Subcutaneous abdominal adipose tissue (tissue), 5 donors: ENCODE data around the gene VDR.

Experiments
- H3K27ac ChIP-seq: one replicate; pipeline ENCODE4 v1.7.0; 2013; ENCODE audit warnings: low read depth, mild to moderate bottlenecking, inconsistent platforms, low read length, moderate library complexity
- H3K27me3 ChIP-seq, 5 donors: one replicate each; pipeline ENCODE4 v1.7.0; 2013; ENCODE audit warnings: low read length in 5 of 5, inconsistent platforms in 1 of 5; ENCODE audit not compliant: control insufficient read depth in 5 of 5, insufficient read depth in 4 of 5
- H3K36me3 ChIP-seq, 5 donors: one replicate each; pipeline ENCODE4 v1.7.0; 2013; ENCODE audit warnings: low read length in 5 of 5; ENCODE audit not compliant: control insufficient read depth in 5 of 5, insufficient read depth in 5 of 5
- H3K4me1 ChIP-seq, 5 donors: one replicate each; pipeline ENCODE4 v1.7.0; 2013; ENCODE audit warnings: low read length in 5 of 5, mild to moderate bottlenecking in 3 of 5, moderate library complexity in 1 of 5; ENCODE audit not compliant: control insufficient read depth in 5 of 5, insufficient read depth in 5 of 5
- H3K4me3 ChIP-seq, 5 donors: one replicate each; pipeline ENCODE4 v1.7.0; 2013; ENCODE audit warnings: low read length in 5 of 5, low read depth in 1 of 5
- H3K9ac ChIP-seq, 5 donors: one replicate each; pipeline ENCODE4 v1.7.0; 2013; ENCODE audit warnings: low read length in 5 of 5, mild to moderate bottlenecking in 4 of 5, moderate library complexity in 3 of 5
- H3K9me3 ChIP-seq, 5 donors: one replicate each; pipeline ENCODE4 v1.7.0; 2013; ENCODE audit warnings: low read length in 5 of 5; ENCODE audit not compliant: control insufficient read depth in 5 of 5
- donor health status: healthy.
- donor health status: healthy.
- donor health status: healthy.
- donor health status: healthy.
- donor health status: healthy.

Gene VDR

DNA sequence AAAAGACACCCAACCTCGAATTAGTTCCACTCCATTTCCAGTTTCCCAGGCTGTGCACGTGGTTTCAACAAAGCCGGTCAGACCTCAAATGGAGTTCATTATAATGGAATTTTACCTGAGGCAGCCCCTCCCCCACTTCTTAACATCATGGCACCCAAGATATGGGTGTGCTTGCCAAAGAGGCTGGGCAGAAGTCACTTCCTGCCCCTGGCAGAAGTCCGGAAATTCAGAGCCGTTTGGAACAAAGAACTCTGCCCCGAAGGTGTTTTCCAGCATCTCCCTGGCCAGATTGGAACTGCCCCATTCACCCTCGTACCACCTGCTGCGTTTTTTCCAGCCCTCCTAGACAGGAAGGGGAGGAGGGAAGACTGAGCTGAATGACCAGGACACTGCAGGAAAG is 8.2 kb downstream of the VDR start:
- peaks cover 0 to 20% (median 9%) of the 10 kb centered on the region in 5 donors for H3K27me3 ChIP-seq
- no peak overlapping the region for H3K27ac ChIP-seq
- H3K9me3 ChIP-seq, result no peaks in the 10 kb centered on the region
- no peak overlapping the region for H3K4me3 ChIP-seq
- H3K9ac ChIP-seq, result no peak overlapping the region
- no peaks in the 10 kb centered on the region for H3K36me3 ChIP-seq
- peaks cover 0 to 18% (median 3%) of the 10 kb centered on the region in 5 donors for H3K4me1 ChIP-seq

DNA sequence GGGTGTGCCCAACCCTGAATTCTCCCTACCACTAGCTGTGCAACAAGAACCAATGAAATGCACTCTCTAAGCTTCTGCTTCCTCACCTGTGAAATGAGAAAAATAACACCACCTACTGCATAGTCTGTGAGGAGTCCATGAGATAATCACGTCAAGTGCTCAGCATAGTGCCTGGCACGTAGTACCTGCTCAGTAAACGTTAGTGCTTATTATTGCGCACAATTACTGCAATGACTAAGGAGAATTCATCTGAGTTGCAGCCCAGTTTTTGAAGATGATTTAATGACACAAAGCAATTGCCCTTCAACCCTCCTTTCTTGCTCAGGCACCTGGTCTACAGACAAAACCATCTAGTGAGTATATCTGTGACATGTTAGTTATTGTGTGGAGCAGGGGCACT is 8.8 kb downstream of the VDR start:
- H3K9me3 ChIP-seq, result no peaks in the 10 kb centered on the region
- H3K9ac ChIP-seq, result no peak overlapping the region
- H3K27ac ChIP-seq, result no peak overlapping the region
- H3K36me3 ChIP-seq, result no peaks in the 10 kb centered on the region
- H3K4me1 ChIP-seq, result peaks cover 0 to 15% (median 2%) of the 10 kb centered on the region in 5 donors
- H3K27me3 ChIP-seq, result peaks cover 0 to 14% (median 7%) of the 10 kb centered on the region in 5 donors
- no peak overlapping the region for H3K4me3 ChIP-seq

DNA sequence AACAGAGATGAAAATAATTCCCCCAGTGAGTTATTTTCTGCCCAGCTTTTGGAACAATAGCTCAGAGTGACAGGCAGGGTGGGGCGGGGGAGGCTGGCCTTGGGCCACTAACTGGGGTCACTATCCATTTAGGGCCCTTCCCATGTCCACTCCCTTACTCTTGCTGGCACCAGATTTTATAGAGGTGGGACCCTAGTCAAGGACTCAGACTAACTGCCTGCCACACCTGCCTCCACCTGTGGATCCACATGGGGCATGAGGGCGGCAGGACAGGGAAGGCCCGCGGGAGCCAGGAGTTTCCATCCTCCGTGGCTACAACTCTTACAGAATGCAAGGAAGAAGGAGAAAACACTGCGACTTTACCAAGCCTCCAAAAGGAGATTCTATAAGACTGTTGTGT is 10.1 kb downstream of the VDR start:
- Histone ChIP-seq H3K9me3 (no peaks in the 10 kb centered on the region), H3K36me3 (no peaks in the 10 kb centered on the region), H3K27ac (no peak overlapping the region), H3K4me1 (peaks cover 0 to 8% (median 0%) of the 10 kb centered on the region in 5 donors), H3K27me3 (peaks cover 0 to 4% (median 2%) of the 10 kb centered on the region in 5 donors), H3K4me3 (no peak overlapping the region), H3K9ac (no peak overlapping the region)

GRCh38 chr12:47894068-47894467 is 10.7 kb downstream of the VDR start:
- Histone ChIP-seq H3K27me3 (peaks cover 0 to 3% (median 0%) of the 10 kb centered on the region in 5 donors), H3K4me1 (peaks cover 0 to 10% (median 0%) of the 10 kb centered on the region in 5 donors), H3K4me3 (no peak overlapping the region), H3K9me3 (no peaks in the 10 kb centered on the region), H3K9ac (no peak overlapping the region), H3K36me3 (no peaks in the 10 kb centered on the region), H3K27ac (no peak overlapping the region)

DNA sequence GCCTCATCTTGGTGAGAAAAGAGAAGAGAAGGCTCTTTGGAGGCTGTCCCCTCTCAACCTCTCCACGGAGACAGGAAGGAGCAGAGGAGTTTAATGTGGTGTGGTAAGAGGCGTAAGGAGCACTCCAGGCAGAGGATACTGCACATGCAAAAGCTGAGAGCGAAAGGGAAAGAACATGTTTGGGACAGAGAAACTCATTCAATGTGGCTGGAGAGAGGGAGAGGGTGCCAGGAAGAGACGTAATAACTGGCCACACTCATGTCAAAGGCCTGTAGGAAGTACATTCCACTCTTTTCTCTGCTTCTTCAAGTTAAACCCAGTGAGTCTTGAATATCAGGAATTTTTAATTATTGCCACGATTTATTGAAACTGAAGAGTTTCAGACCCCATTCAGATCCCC is 12.0 kb downstream of the VDR start:
- Histone ChIP-seq H3K4me1 (peaks cover 0 to 10% (median 0%) of the 10 kb centered on the region in 5 donors), H3K27ac (no peak overlapping the region), H3K4me3 (no peak overlapping the region), H3K36me3 (no peaks in the 10 kb centered on the region), H3K9me3 (no peaks in the 10 kb centered on the region), H3K27me3 (peaks cover 0 to 3% (median 0%) of the 10 kb centered on the region in 5 donors), H3K9ac (peak overlapping the region in 1 of 5 donors; percentile 3)

DNA sequence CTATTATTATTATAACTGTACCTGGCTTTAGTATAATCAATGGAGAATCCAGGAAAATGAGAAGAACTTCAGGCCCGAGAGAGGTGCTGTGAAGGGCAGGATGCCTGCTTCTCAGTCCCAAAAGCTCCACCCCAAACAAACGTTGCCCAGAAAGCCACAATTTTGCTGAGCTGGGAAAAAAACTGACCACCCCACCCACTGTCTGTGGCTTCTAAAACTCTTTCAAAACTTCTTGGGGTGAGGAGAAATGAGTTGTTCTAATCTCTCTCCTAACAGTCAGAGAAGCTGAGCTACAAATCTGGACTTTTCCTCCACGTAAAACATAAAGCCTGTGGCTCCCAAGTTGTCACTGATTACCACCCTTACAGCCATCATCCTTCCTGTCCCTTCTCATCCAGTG is 13.4 kb downstream of the VDR start:
- Histone ChIP-seq H3K9ac (no peak overlapping the region), H3K27ac (no peak overlapping the region), H3K4me1 (peaks cover 0 to 6% (median 0%) of the 10 kb centered on the region in 5 donors), H3K36me3 (no peaks in the 10 kb centered on the region), H3K9me3 (no peaks in the 10 kb centered on the region), H3K27me3 (peaks cover 0 to 3% (median 0%) of the 10 kb centered on the region in 5 donors), H3K4me3 (no peak overlapping the region)

DNA sequence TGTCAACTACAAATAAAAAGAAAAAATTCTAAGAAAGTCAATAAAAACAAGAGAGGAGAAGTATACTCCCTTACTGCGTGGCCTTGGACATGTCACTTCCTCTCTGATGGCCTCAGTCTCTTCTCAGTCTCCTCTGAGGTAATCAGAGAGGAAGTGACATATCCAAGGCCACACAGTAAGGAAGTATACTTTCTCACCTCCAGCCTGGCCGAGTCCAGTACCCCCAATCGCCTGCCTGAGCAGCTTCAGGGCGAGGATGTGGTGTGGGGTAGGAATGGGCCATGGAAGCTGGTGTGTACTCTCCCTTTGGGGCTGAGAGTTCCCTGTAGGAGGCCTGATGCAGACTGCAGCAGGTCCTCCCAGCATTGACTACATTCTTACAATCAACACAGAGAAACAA is 15.8 kb downstream of the VDR start:
- Histone ChIP-seq H3K4me3 (no peak overlapping the region), H3K27me3 (peaks cover 0 to 3% (median 0%) of the 10 kb centered on the region in 5 donors), H3K9ac (no peak overlapping the region), H3K36me3 (no peaks in the 10 kb centered on the region), H3K4me1 (peaks cover 0 to 6% (median 0%) of the 10 kb centered on the region in 5 donors), H3K9me3 (no peaks in the 10 kb centered on the region), H3K27ac (no peak overlapping the region)

- Histone ChIP-seq H3K9me3 (no peaks in the 10 kb centered on the region), H3K4me3 (no peak overlapping the region), H3K27ac (no peak overlapping the region), H3K27me3 (peaks cover 0 to 3% (median 0%) of the 10 kb centered on the region in 5 donors), H3K4me1 (peaks cover 0 to 6% (median under 1%) of the 10 kb centered on the region in 5 donors), H3K36me3 (no peaks in the 10 kb centered on the region), H3K9ac (no peak overlapping the region)
These were observed 16.5 kb downstream of the VDR start for GRCh38 chr12:47888153-47888819.

- Histone ChIP-seq H3K36me3 (no peaks in the 10 kb centered on the region), H3K9ac (no peak overlapping the region), H3K4me3 (no peak overlapping the region), H3K27me3 (peaks cover 0 to 3% (median 0%) of the 10 kb centered on the region in 5 donors), H3K9me3 (no peaks in the 10 kb centered on the region), H3K4me1 (peaks cover 0 to 12% (median 5%) of the 10 kb centered on the region in 5 donors), H3K27ac (no peak overlapping the region)
These were observed 17.3 kb downstream of the VDR start for GRCh38 chr12:47887529-47887928.

GRCh38 chr12:47886510-47887240 is 18.1 kb downstream of the VDR start:
- Histone ChIP-seq H3K4me1 (peaks cover 0 to 12% (median 5%) of the 10 kb centered on the region in 5 donors), H3K27ac (no peak overlapping the region), H3K4me3 (no peak overlapping the region), H3K27me3 (peaks cover 0 to 6% (median 3%) of the 10 kb centered on the region in 5 donors), H3K9ac (no peak overlapping the region), H3K36me3 (no peaks in the 10 kb centered on the region), H3K9me3 (no peaks in the 10 kb centered on the region)
